Heart right ventricle (tissue), 16 donors: Measurements from ENCODE around the gene ACOXL. TPM values are rescaled to one million over a fixed set of nuclear protein-coding genes. Genes with fewer than 3 reads are reported as not detected.

Source experiments
- ATAC-seq, 8 donors: fragments of 200-7000 bp; cut with Tn5 transposase; one replicate each; pipeline ENCODE4 v1.9.1; 2020; ENCODE audit warnings: mild to moderate bottlenecking in 8 of 8, moderate library complexity in 8 of 8, moderate number of reproducible peaks in 1 of 8
- DNase-seq, 2 donors: peaks; one replicate each; pipeline ENCODE4 v3.0.0-alpha.2; 2020
- H3K27ac ChIP-seq, 10 donors: fragments of 200-600 bp; sonication (generic) in 2 of 10; one replicate each; pipeline versions ENCODE4 v1.5.0 to v1.8.0; 2020 to 2022; ENCODE audit warnings: mild to moderate bottlenecking in 3 of 10
- H3K27me3 ChIP-seq, 7 donors: fragments of 200-600 bp; one replicate each; pipeline ENCODE4 v1.8.0; 2021 to 2022; ENCODE audit warnings: mild to moderate bottlenecking in 2 of 7
- H3K36me3 ChIP-seq, 9 donors: fragments of 200-600 bp; sonication (generic) in 1 of 9; one replicate each; pipeline versions ENCODE4 v1.5.0 to v1.8.0; 2020 to 2022; ENCODE audit warnings: mild to moderate bottlenecking in 2 of 9
- H3K4me1 ChIP-seq, 9 donors: fragments of 200-600 bp; sonication (generic) in 1 of 9; one replicate each; pipeline versions ENCODE4 v1.5.0 to v1.8.0; 2020 to 2022; ENCODE audit warnings: mild to moderate bottlenecking in 4 of 9
- H3K4me3 ChIP-seq, 10 donors: fragments of 200-600 bp; sonication (generic) in 2 of 10; one replicate each; pipeline versions ENCODE4 v1.5.0 to v1.8.0; 2020 to 2022; ENCODE audit warnings: mild to moderate bottlenecking in 7 of 10, moderate library complexity in 2 of 10
- H3K9me3 ChIP-seq, 11 donors: fragments of 200-600 bp in 10 of 11; sonication (generic) in 2 of 11; one replicate each; pipeline versions ENCODE4 v1.5.0 to v1.8.0; 2013 to 2022; ENCODE audit warnings: mild to moderate bottlenecking in 2 of 11, control low read depth in 1 of 11, moderate library complexity in 1 of 11
- CTCF ChIP-seq, 9 donors: fragments of 200-600 bp; sonication (generic) in 2 of 9; IDR thresholded peaks; one replicate each; pipeline versions ENCODE4 v1.5.0 to v1.8.0; 2021 to 2022; ENCODE audit warnings: antibody characterized with exemption in 9 of 9, mild to moderate bottlenecking in 5 of 9, moderate library complexity in 1 of 9
- WGBS, 2 donors: extraction: QIAGEN DNeasy Blood & Tissue Kit; methylation state at CpG; one replicate each; pipeline ENCODE4 v1.1.7; 2013; ENCODE audit warnings: inconsistent platforms in 1 of 2; 5-methylcytosine and 5-hydroxymethylcytosine counted together
- intact Hi-C, 10 donors: fragments of 100-400 bp; cut with DNase I; formaldehyde crosslinking; loops; one replicate each; pipeline versions ENCODE4 v1.11.1 to v1.14.2; 2022
- polyA plus RNA-seq, 2 donors: library from polyadenylated mRNA; stranded (reverse); fragments of 200-250 nt; gene quantifications; one replicate each; pipeline ENCODE4 v1.2.3, GENCODE V29; 2013
- total RNA-seq, 10 donors: library from RNA; stranded (reverse); fragmentation: NEBNext Ultra II Directional in 3 of 10; extraction: Animal tissue kit (Norgen Biotek cat#: 25700) in 3 of 10; gene quantifications; one replicate each; pipeline versions ENCODE4 v1.2.1 to v1.2.4, GENCODE V29; 2021 to 2023
- donor health status: Arrhythmogenic right ventricular cardiomyopathy.
- donor health status: ischemic (EF 13 %, LVEDD 7.1; RV severe dilation, severe dysfunction).
- donor health status: healthy with polysubstance abuse.
- donor health status: DM: no; HTN: yes; CAD: no.
- donor health status: DM: no; HTN: no; CAD: no.
- donor health status: ischemic (EF 25% LVEDD 6.9; RV normal size, moderate dysfunction).
- donor health status: ischemic (EF 25% LVEDD 5.7; RV mildly dilated, moderate dysfunction).
- donor health status: healthy.
- donor health status: DM: yes; HTN: yes; CAD: no.
- donor health status: Ischemic cardiomyopathy.
- donor health status: ischemic (EF 35%, LVEDD 5.7; RV mildly dilated, moderate dysfunction).
- donor health status: nonischemic (EF 11% LVEDD 7.7; RV severe dilation, severe dysfunction).
- donor health status: DM: yes; HTN: yes; CAD: no.
- donor health status: PGD.
- donor health status: ischemic (EF 29% LVEDD 5.4; RV normal size, mild dysfunction).
- donor health status: nonischemic (EF 23%, LVEDD 6.1; RV moderate dilation, normal function).

Gene ACOXL
- total and polyA plus RNA-seq, 12 donors = not detected

GRCh38 chr2:110905217-110905616 is 172.8 kb downstream of the ACOXL start:
- H3K27me3 ChIP-seq = no peaks in the 10 kb centered on the region
- TF ChIP-seq CTCF (IDR thresholded peaks at IDR 0.05) = no peak
- no peaks in the 10 kb centered on the region for H3K36me3 ChIP-seq
- 87% methylated on average over 3 of the region's 3 CpGs for WGBS, 2 donors
- no peak overlapping the region for H3K27ac ChIP-seq
- no peaks in the 10 kb centered on the region for H3K9me3 ChIP-seq
- no peaks in the 10 kb centered on the region for H3K4me1 ChIP-seq
- intact Hi-C loops = no loop called here
- no peak overlapping the region for H3K4me3 ChIP-seq
- ATAC-seq (no peak), DNase-seq (no peak)

- TF ChIP-seq CTCF (IDR thresholded peaks at IDR 0.05) = no peak
- no peak overlapping the region for H3K27ac ChIP-seq
- ATAC-seq (no peak), DNase-seq (no peak)
- intact Hi-C loops = no loop called here
- no peak overlapping the region for H3K4me3 ChIP-seq
- H3K9me3 ChIP-seq = peaks cover 0 to 15% (median 9%) of the 10 kb centered on the region in 11 donors
- no peaks in the 10 kb centered on the region for H3K4me1 ChIP-seq
- 92 to 94% methylated on average over 6 of the region's 6 CpGs for WGBS, 2 donors
- no peaks in the 10 kb centered on the region for H3K27me3 ChIP-seq
- no peaks in the 10 kb centered on the region for H3K36me3 ChIP-seq
Observed at GRCh38 chr2:110906613-110907298, 174.4 kb downstream of the ACOXL start.

GRCh38 chr2:110909501-110909900 is 177.1 kb downstream of the ACOXL start:
- intact Hi-C loops = no loop called here
- DNase-seq = no peak
- Histone ChIP-seq H3K27ac (no peak overlapping the region), H3K9me3 (peaks cover 0 to 20% (median 10%) of the 10 kb centered on the region in 11 donors), H3K36me3 (no peaks in the 10 kb centered on the region), H3K27me3 (peaks cover 0 to 8% (median 0%) of the 10 kb centered on the region in 7 donors), H3K4me1 (no peaks in the 10 kb centered on the region), H3K4me3 (no peak overlapping the region)
- ATAC-seq = no peak
- 91 to 92% methylated on average over 3 of the region's 3 CpGs for WGBS, 2 donors
- TF ChIP-seq CTCF (IDR thresholded peaks at IDR 0.05) = no peak

GRCh38 chr2:110910423-110910822 is 178.1 kb downstream of the ACOXL start:
- 36 to 39% methylated on average over 1 of the region's 1 CpG for WGBS, 2 donors
- no peak overlapping the region for H3K27ac ChIP-seq
- no peak for TF ChIP-seq CTCF (IDR thresholded peaks at IDR 0.05)
- H3K9me3 ChIP-seq = peaks cover 0 to 20% (median 10%) of the 10 kb centered on the region in 11 donors
- H3K4me1 ChIP-seq = no peaks in the 10 kb centered on the region
- no peak overlapping the region for H3K4me3 ChIP-seq
- peaks cover 0 to 8% (median 0%) of the 10 kb centered on the region in 7 donors for H3K27me3 ChIP-seq
- DNase-seq (no peak), ATAC-seq (no peak)
- H3K36me3 ChIP-seq = no peaks in the 10 kb centered on the region
- intact Hi-C loops = no loop called here
